ENCODE data around the gene MYO10.

The MYO10 gene

DNA sequence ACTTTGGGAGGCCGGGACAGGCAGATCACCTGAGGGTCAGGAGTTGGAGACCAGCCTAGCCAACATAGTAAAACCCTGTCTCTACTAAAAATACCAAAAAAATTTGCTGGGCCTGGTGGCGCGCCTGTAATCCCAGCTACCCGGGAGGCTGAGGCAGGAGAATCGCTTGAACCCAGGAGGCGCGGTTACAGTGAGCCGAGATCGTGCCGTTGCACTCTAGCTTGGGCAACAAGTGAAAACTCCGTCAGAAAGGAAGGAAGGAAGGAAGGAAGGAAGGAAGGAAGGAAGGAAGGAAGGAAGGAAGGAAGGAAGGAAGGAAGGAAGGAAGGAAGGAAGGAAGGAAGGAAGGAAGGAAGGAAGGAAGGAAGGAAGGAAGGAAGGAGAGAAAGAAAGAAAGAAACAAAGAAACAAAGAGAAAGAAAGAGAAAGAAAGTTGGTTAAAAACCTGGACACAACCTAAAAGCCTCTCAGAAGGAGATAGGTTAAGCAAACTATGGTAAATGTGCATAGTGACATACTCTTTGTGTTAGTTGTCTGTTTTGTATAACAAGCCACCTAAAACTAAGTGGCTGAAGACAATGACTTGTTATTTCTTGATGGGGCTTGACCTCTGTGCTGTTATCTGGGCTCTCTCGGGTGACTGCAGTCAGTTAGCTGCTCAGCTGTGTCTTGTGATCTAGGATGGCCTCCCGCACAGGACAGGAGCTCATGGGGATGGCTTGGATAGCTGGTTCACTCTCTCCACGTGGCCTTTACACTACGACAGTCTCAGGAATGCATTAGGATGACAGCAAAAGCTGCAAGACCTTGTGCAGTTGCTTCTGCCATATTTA lies 8.0 kb upstream of the MYO10 start:
- DNase-seq: no peak

DNA sequence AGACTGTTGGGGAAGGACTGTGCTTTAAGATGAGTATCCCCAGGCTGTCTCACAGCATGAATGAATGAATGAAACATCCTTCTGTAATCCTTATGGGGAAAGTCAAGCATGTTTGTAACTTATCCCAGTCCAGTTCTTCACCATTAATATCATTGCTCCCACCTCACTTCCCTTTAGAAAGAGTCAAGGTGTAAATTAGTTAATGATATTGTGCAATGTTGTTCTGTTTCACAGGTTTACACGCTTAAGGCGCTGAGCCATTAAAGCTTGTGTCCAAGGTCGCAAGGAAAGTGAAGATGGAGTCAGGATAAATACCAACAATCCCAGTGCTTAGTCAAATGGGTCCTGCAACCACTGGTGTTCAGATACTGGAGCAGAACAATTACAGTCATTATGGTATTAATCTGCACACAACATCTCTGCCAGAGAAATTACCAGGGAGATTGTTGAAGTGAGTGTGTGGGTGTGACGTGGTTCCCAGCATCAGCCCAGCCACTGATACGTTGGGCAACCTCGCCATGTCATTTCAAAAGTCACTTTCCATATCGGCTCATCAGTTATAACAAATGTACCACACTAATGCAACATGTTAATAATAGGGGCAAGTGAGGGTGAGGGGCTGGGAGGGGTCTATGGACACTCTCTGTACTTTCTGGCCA lies 1.5 kb upstream of the MYO10 start:
- DNase-seq: no peak

DNA sequence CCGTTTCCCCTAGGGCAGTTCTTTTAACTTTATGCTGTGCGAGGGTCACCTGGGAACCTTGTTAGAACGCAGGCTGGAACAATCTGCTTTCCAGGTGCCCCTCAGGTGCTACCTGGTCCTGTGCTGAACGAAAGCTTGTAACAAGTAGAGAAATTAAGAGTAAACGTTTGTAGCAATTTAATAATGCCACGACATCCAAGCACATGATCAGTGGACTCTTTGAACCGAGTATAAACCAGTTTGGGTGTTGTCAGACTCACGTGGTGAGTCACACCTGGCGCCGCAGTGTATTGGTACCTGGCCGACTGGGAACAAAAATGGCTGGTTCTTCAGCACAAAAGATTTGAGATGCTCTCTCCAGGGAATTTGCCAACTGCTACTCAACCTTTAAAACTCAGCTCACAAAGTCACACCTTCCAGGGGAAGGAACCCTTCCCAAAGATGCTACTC lies 926 bp upstream of the MYO10 start:
- peak in 1 of 2 experiments; percentile 45 for DNase-seq

DNA sequence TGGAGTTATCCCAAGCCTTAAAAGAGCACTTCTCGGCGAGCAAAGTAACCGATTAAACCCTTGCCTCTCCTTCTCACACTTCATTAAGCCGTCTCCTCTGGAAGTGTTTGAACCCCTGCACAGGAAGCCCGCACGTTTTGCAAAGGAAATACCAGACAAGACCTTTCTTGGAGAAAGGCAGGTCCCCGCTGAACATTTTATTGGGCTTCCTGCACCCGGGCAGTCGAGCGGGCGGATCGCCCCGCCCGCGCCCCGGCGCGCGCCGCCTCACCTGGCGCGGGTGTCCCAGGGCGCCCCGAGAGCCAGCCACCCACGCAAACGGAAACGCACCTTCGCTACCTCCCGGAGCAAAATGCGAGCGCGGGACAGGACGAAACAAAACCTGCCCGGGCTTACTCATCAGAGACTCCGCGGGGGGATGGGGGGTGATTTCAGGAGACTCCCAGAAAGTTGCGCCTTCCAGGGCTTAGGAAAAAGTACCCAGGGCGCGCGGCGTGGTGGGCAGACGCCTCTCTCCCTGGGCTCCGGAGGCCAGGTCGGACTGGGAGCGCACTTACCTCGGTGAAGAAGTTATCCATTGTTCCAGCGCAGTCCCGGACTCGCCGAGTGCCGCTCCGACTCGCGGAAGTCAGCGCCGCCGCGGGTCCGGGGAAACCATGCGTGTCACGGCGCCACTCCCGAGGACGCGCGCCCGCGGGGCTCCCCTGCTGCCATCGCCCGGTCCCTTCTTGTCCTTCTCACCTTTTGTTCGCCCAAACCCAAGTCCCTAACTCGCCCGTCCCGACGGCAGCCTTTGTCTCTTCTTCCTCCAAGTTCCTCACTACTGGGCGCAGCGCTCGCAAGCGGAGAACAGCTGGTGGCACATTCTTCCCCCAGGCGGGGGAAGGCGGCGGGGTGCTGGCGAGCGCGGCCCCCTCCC lies 598 bp downstream of the MYO10 start:
- DNase-seq: peak; percentile 62 to 76

DNA sequence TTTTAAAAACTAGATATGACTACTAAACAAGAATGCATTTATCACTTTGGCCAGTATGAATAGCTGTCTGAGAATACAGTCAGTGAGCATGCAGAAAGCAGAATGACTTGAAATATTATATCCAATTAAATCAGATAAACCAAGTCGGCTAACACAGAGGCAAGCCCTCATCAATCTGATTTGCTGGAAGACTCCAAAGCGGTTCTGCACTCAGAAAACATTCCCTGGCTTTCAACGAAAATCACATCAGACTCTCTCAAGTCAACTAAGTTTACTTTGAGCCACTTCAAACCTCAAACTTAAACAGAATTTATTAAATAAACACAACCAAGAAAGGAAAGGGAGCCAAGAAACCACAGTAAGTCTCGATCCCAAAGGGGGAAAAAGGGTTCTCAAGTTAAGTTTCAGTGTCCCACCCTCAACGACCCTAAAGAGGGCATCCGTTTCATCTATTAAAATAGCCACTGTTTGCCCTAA lies 1.4 kb downstream of the MYO10 start:
- DNase-seq: peak in 1 of 2 experiments; percentile 53

DNA sequence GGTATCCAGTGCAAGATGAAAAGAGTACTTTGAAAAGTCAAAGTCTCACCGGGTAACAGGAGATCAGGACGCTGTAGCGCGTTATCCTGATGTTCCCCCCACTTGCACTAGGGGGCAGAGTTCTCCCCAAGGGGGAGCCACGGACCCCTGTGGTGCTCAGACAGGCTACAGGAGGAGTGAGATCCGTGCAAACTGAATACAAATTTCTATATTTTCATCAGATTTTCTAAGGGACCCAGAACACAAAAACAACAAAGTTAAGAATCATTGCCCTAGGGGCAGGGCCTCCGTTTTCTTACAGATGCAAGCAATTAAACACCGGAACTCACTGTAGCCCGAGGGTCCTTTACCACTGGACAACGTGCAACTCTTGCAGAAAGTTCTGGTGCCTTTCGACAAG lies 2.0 kb downstream of the MYO10 start:
- DNase-seq: peak; percentile 57 to 78

DNA sequence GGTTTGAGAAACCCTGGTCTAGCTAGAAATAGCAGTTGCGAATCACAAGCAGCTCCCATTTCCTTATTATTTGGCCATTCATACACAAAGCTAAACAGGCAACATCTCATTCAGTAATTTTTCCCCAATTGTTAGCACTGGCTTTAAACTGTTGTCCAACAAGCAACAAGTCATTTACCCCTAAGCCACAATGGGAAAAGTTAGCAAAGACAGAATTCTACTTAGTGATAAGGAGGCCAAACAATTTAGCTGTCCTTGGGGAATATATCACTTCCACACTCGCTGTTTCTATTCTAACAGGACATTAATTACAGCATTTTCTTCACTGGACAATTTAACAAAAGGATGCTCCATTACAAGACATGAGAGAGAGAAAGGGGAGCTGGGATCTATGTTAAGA lies 2.8 kb downstream of the MYO10 start:
- no peak for DNase-seq

DNA sequence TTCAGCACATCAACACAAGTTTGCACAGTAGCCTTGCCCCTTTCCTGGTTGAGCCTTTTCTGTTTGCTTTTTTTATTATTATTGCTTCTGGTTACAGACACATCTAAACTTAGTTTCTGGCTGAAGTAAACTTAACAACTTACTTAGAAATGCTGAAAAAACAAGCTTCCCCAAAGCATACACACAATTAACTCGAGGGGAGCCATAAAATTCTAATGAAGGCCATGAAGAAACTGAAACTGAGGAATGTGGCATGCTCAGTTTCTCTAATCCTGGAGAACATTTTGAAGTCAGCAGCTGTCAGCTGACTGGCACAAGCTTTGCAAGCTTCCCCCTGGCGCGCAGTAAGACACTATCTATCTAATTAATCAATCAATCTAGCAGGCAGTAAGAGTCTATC lies 3.7 kb downstream of the MYO10 start:
- no peak for DNase-seq

DNA sequence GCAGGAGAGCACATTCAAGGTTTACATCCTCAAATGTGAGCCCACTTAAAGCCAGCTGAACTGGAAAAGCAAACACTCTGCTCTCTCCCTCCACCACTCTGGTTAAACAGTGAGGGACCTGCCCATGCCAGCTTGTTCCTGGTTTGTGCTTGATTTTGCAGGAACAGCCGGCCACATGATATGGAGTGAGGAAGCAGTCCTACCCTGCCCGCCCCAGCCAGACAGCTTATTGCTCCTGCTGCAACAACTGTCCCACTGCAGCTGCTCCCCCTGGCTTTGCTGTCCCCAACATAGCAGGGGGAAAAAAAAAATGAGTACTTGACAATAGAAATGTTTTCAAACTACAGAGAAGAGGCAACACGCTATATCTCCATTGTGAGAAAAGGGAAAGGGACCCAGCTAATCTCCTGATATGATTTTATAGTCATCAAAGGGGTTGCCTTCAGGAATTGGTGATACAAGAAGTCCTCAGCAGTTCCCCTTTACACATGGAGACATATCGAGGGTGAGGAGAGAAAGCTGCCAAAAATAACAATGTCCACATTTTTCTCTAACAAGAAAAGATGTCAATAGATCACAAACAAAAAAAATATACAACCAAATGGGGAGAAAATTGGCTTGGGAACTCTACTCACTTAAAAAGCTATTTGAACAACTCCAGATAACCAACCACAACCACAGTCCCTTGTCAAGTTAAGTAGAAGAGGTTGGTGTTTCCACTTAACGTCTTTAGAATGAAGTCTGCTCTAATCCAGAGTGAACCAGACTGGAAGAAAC lies 4.6 kb downstream of the MYO10 start:
- peak in 1 of 2 experiments; percentile 38 for DNase-seq

DNA sequence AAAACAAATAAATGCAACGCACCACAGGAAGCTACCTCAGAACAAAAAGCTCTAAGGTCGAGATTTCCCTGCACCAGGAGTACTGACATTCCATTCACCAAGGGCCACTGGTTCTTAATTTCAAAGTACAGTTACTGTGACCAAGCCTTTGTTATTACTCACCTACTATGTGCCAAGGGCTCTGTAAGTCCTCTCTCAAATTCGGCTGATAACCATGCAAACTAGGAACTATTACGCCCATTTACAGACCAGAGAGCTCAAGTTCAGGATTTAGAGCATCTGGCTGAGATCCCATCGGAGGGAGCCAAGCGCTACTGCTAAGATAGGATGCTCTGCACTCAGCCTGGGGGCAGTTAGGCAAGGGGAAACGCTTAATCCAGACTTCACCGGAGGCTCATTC lies 5.6 kb downstream of the MYO10 start:
- DNase-seq: no peak

DNA sequence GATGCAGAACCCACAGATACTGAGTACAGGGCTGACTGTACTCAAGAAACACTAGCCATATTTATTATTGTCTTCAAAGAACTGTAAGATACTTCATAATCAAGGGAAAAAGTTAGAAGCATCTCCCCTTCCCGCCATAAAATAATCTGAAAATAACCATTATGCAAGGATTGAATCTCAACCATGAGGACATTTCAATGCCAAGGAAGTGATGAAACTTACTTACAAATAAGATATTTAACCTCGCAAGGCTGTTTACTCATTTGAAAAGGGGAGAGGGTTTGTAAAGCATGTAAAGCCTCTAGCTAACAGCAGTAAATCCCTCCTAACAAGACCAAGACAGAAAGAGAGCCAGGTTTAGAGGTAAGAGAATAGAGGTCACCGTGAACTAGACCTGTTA lies 6.3 kb downstream of the MYO10 start:
- DNase-seq: no peak

DNA sequence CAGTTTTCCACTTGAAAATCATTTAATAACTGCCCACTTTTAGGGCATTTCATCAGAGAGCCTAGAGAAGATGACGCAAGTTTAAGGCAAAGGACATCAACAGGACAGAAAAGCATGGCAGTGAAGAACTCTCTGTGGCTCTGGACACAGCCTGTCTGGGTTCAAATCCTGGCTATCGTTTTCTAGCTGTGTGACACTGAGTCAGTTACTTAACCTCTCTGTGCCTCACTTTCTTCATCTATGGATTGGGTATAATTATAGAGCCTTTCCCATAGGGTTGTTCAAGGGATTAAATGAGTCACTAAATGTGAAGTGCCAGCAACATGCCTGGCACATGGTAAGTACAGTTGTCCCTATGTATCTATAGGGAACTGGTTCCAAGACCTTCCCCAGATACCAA lies 6.7 kb downstream of the MYO10 start:
- DNase-seq: no peak

DNA sequence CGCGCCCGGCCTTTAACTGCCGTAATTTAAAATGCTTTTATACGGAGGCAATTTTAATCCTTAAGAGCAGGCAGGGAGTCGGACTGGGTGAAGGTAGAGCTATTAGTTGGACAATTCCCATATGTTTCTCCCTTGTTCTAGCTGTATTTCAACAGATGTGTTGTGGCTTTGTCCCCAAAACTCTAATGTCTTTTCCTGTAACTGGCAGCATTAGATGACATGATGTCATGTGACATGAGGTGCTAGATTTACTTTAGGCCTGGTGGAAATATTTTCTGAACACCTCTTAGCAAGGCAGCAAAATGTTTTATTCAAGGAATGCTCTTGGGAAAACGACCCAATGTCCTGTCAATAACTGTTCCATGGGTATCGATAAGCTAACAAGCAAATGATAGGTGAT lies 8.5 kb downstream of the MYO10 start:
- DNase-seq: no peak

DNA sequence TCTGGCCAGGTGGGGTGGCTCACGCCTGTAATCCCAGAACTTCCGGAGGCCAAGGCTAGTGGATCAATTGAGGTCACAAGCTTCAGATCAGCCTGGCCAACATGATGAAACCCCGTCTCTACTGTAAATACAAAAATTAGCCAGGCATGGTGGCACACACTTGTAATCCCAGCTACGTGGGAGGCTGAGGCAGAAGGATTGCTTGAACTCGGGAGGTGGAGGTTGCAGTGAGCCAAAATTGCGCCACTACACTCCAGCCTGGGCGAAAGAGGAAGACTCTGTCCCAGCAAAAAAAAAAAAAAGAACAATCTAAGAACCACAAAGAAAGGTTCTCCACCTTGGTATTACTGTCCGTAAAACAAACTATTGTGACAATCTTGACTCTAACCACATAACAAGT lies 9.7 kb downstream of the MYO10 start:
- DNase-seq: no peak

DNA sequence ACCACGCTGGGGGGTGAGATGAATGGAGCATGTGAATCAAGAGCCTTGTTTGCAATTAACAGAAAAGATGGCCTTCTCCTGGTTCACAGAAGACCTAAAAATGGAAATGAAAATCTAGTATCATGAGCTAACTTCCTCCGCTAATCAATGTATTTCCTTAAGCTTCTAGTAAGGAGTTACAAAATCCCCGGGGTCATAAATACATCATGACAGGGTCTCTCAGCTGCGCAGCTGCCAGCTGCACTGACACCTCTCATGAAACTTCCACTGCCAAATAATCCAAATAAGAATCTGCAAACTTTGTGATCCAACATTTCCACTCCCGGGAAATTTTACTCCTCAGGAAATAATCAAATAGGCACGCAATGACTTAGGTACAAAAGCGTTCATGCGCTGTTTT lies 11.9 kb downstream of the MYO10 start:
- no peak for DNase-seq

DNA sequence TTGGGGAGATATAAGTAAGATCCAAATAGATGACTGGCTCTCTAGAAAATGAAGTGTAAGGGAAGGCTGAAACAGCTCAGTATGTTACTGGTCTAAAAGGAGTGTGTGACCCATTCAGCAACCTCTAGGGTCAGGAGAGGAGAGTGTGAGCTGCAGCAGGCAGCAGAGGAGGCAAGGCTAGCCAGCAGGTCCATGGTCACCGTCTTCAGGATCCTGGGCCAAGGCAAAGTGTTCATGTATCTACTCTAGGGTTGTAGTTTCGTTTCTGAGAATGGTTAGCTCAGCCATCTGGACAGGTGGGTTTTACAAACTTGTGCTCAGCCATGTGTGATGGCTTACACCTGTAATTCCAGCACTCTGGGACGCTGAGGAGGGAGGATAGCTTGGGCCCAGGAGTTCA lies 13.7 kb downstream of the MYO10 start:
- DNase-seq: no peak

DNA sequence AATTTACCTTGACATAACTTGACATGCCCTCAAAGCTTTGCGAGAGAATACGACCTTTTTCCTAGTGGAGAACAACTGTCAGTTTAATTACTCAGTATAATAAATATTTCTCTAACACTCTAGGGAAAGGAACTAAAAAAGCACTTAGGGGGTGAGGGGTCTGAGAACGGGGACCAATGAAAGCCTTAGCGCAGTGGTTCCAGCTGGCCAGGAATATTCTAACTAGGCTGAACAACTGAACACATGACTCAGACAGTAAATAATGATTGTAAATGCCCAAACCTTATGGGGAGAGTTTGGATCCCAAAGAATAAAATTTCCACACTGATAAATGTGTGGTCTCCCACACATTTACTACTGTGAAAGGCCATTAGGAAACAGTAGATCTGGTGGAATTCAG lies 14.9 kb downstream of the MYO10 start:
- no peak for DNase-seq

DNA sequence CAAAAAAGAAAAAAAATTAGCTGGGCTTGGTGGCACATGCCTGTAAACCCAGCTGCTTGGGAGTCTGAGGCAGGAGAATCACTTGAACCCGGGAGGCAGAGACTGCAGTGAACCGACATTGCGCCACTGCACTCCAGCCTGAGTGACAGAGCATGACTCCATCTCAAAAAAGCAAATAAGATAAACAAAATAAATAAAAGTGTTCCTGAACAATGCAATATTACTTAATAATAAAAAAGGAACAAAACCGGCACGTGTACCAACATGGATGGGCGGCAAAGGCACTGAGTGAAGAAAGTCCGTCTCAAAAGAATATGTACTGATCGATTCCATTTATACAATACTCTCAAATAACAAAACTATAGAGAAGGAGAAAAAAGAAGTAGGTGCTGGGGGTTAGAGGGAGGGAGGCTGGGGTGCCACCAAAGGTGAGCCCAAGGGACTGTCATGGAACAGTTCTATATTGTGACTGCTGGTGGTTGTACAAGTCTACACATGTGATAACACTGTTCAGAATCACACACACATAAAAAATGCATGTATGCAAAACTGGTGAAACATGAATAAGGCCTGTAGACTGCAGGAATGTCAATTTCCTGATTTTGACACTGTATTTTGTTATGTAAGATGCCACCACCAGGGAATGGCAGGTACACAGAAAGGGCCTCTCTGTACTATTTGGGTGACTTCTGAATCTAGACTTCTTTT lies 15.8 kb downstream of the MYO10 start:
- DNase-seq: no peak

DNA sequence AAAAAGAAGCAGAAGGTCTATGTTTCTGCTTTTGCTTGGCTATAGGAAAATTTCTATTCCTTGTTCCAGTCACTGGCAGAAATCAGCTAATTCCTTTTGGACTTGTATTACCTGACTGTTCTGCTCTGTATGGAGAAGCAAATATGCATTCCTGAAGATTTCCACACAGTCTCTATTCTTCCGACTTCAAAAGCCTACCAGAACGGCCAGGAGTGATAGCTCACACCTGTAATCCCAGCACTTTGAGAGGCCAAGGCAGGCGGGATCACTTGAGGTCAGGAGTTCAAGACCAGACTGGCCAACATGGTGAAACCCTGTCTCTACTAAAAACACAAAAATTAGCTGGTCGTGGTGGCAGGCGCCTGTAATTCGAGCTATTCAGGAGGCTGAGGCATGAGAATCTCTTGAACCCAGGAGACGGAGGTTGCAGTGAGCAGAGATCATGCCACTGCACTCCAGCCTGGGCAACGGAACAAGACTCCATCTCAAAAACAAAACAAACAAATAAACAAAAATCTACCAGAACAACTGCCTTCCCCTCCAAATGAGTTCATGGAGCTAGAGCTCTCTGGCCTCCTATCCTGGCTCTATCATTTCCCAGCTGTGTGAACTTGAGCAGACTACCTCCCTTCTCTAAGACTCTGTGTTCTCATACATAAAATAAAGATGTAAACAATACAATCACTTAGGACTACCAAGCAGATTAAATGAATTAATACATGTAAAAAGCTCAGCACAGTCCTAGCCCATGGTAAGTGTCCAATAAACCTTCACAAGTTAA lies 17.0 kb downstream of the MYO10 start:
- no peak for DNase-seq

DNA sequence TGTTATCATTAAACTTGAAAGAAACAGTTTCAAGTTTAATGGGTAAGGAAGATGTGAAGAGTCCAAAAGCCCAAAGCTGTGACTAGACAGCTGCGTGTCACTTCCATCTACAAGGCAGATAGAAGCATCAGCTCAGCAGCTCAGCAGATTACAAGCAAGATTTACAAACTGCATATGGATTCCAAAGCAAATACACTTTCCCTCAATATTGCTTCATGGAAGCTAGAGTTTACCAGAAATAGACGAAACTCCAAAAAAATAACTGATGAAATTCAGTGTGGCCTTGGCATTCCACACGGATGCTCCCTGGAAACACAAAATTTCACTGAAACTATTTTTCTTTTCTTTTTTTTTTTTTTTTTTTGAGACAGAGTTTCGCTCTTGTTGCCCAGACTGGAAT lies 17.9 kb downstream of the MYO10 start:
- DNase-seq: no peak

Data from NCI-H524 (cell line).